ENCODE results near the gene UPB1.
A peak's percentile ranks its signal among the peaks of the same experiment; 100 is the strongest.
"Not testable (repeated sequence)": the region's sequence is repeated elsewhere in the genome, so short reads cannot be mapped to it uniquely, and the experiment has no call there.

UPB1 gene

DNA sequence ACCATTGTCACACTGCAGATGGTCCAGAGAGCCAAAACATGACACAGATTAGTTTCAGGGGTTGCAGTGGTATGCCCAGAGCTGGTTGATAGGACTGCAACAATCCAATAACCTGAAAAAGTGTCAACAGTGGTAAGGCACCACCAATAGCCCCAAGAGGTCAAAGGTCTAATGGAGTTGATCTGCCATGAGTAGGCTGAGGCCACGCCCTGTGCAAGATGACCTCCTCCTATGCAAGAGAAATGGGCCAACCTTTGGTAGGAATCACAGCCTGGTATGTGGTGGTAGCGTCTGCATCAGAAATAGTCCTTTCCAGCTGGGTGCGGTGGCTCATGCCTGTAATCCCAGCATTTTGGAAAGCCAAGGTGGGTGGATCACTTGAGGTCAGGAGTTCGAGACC lies 40.2 kb downstream of the UPB1 start:
- DNase-seq, result no peak

DNA sequence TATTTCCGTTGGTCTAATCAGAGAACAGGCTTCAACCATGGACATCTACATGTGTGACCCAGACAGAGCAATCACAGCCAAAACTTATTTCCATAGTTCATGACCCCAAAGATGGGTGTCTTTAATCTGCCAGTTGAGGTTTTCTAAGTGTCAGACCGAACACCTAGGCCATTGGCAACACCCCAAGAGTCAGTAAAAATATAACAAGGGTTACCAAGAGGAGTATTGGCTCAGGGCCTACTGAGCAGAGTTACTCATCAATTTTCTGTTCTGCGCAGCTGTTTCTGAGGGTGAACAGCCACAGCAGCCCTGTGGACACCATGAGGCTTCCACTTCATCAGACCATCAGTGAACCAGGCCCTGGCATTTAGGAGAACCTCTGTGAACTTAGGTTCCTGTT lies 41.0 kb downstream of the UPB1 start:
- no peak for DNase-seq

DNA sequence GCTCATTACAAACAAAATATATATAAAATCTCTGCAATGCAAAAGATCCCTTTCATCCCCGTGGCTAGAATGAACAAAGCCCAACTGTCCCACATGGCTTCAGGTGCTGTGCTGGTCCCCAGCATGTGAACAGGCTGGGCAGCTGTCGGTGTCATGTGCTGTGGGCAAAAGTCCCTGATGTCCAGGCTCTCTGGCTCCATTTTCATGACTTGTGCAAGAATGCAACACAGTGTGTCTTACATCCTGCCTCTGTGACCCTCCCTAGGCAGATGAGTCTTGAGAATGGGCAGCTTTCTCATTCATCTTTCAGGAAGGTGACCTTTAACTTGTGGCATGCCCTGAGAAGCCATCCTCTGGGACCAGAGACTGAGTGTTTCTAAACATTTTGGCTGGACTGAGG lies 45.3 kb downstream of the UPB1 start:
- no peak for DNase-seq

DNA sequence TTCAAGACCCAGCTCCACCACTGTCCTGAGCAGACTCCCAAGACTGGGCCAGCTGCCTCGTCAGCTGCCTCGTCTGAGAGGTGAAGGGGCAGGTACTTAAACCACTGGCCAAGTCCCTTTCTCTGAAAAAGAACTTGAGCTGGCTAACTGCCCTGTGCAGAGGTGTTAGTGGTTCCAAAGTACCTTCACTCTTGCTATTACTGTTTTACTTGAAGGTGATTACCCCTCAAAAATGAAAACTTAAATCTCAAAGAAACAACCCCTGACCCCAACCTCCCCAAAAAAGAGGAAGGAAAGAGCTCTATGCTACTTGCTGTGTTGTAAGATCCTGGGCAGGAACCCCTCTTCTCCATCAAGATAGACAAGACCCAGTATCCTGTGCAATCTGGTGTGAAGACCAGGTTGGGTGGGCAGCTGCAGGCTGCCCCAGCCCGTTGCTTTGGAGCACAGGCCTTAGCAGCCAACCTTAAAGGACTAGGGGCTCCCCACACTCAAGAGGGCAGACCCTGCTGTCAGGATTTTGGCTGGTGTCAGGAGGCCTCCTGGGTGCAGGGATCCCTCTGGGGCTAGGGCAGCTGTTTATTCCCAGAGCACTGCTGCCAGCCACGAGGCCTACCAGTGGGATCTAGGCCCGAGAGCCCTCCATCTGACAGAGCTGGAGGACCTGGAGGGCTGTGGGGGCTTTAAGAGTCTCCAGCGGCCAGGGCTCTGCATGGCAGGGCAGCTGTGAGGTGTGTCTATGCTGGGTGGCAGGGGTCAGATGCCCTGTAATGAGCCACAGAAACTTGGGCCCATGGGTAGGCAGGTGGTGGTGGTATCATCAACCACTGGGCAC lies 46.8 kb downstream of the UPB1 start:
- no peak for DNase-seq

DNA sequence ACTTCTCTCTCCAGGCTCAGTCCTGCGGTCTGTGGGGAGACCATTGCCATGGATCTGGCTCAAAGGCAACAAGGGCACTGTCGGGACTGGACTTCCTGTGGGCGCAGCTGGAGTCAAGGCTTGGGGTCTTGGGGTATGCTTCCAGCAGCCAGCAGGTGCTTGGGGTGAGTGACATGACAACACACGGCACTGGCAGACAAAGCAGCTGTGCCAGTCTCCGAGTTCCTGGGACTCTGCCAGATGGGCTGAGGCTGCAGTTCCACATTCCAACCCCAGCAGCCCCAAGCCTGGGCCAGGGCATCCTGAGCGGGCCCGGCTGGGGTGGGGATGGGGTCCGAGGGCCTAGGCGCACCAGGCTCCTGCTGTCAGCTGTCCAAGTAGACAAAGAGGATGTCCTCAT lies 47.5 kb downstream of the UPB1 start:
- DNase-seq, result no peak

DNA sequence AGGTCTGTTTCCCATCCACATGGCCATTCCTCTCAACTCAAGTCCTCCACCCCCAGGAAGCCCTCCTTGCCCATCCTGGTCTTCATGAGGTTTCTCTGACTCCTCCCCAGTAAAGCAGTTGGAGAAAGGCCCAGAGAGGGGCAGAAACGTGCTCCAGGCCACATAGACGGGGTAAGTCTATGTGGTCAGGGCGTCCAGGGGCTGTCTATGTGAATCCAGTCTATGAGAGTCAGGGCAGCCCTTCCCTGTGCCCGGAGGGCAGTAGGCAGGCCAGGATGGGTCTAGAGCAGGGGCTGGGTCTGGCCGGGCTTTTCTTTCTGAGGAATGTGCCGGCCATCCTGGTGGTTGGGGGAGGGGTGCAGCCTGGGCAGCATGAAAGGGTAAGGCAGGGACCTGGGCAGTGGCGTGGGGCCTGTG lies 48.1 kb downstream of the UPB1 start:
- no peak for DNase-seq

DNA sequence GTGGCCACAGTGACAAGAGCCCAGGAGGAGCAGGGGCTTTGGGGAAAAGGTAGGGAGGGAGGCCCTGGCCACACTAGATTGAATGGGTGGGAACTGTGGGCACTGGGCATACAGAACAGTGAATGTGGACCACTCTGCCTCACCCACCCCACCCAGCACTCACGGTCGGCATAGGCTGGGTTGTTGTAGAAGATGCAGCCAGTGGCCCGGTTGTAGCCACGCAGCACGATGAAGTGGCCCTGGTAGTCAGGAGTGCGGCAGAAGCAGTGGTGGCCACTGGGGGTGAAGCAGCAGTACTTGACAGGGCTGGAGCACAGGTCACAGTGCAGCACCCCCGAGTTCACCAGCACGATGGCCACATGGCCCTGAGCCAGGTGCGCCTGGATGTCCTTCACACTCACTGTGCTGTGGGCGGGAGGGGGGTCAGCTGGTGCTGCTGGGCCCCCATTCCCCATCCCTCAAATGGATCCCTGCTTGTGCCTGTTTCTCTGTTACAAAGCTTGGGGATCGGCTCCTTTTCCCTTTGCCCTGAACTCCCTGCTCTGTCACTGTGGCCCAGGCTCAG lies 48.6 kb downstream of the UPB1 start:
- no peak for DNase-seq

DNA sequence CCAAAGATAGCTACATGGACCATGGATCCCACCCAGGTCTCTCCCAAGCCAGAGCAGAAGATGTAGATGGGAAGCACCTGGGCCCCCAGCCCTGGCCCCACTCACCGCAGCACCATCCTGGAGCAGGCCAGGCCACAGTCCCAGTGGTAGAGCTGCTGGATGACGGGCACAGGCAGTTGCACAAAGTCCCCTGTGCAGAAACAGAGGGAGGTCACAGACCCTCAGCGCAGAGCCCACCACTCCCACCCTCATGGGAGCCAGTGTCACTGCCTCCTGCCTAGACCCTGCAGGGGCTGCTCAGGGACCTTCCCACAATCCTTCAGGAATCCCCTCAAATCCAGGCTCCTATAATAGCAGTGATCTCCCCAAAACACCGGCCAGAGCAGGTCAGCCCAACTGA lies 53.7 kb downstream of the UPB1 start:
- DNase-seq, result no peak

DNA sequence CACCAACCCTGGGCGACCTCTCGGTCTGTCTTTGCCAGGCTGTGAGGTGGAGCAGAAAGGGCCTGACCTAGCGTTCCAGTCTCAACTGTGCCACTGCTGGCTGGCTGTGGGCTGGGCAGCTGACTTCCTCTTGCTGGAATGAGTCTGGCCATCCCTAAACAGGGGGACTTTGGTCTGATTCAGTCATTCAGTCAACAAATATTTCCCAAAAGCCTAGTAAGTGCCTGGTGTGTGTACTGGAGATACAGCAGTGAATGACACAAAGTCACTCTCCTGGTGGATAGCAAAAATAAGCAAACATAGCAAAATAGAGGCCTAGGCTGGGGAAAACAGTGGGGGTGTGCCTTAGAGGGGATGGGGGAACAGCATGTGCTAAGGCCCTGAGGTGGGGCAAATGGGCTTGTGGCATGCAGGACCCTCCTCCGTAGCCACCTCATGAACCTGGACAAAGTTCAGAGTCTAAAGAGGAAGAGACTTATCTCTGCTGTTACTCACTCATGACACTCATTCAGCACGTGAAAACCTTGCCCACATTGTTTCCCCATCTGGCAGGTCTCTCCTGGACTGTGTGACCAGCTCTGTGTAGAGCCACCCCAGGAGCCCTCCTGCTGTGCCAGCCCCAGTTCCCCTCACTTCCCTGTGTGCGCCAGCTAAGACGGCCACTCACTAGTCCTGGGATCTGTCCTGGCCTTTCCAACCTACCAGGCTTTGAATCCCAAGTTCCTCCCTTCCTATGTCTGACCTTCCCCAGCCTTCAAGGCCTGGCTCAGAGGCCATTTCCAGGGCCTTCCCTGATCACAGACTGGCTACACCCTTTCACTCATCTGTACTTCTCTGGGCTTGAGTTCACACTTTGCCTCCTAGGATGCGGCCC lies 55.1 kb downstream of the UPB1 start:
- no peak for DNase-seq

DNA sequence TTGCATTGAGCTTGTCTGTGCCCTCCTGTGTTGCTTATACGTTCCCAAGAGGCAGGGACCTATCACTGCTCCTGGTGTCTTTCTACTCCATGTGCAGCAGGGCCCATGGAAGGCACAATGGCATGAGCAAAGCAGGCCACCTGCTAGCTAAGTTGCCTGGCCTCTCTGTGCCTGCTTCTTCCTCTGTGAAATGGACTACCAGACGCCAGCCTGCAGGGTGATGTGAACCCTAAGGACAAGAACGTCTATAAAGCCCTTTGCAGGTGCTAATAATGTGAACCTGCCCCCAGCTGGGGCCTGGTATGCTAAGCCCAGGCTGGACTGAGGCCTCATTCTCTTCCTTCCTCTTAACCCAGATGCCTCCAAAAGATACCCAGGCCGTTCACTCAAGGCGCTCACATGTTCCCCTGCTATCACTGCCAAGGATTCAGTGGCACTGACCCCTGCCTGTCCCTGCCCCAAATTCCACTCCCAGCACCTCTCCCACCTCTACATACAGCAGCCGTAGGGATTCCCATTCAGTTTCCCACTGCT lies 55.8 kb downstream of the UPB1 start:
- DNase-seq, result no peak

DNA sequence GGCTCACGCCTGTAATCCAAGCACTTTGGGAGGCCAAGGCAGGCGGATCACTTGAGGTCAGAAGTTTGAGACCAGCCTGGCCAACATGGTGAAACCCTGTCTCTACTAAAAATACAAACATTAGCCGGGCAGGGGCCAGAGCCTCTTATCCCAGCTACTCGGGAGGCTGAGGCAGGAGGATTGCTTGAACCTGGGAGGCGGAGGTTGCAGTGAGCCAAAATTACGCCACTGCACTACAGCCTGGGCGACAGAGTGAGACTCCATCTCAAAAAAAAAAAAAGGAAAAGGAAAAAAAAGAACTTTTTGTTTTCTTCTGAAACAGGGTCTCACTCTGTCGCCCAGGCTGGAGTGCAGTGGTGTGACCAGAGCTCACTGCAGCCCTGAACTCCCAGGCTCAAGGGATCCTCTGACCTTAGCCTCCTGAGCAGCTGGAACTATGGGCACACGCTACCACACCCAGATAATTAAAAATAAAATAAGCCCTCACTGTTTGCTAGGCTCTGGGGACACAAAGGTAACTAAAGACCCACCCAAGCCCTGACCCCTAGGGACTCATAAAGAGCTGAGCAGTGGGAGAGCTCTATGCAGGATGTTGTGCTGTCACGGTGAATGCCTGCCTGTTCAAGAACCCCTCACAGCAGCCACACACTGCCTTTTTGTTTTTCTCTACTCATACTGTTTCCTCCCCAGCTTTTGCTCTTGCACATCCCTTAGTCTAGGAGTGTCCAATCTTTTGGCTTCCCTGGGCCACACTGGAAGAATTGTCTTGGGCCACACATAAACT lies 57.6 kb downstream of the UPB1 start:
- not testable (repeated sequence) for DNase-seq

DNA sequence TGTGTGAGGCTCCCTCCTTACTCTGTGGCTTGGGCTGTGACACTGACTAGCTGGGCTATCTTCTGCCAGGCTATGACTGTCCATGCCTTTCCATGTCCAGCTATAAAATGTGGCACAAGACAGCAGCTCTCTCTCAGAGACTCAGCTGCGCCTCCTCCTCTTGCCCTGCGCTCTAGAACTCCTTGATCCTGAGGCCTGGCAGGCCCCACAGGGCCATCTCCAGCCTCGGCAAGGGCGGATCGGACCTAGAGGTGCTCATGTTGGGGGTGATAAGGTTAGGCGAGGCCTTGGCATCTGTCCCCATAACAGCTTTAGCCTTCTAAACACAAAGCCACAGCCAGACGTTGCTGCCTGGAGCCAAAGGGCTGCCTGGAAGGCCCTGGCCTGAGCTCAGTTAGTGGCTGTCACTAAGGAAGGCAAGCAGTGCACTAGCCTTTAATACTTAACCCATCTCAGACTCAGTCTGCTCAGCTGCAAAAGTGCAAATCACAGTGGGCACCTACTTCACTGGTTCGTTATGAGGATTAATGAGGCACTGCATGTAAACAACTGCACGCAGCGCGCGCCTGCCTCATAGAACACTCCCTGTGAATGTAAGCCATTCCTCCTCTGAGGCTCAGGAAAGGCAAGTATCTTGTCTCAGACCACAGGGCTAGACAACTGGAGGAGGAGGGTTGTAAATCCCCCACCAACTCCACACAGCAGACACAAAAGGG lies 58.6 kb downstream of the UPB1 start:
- DNase-seq, result no peak

DNA sequence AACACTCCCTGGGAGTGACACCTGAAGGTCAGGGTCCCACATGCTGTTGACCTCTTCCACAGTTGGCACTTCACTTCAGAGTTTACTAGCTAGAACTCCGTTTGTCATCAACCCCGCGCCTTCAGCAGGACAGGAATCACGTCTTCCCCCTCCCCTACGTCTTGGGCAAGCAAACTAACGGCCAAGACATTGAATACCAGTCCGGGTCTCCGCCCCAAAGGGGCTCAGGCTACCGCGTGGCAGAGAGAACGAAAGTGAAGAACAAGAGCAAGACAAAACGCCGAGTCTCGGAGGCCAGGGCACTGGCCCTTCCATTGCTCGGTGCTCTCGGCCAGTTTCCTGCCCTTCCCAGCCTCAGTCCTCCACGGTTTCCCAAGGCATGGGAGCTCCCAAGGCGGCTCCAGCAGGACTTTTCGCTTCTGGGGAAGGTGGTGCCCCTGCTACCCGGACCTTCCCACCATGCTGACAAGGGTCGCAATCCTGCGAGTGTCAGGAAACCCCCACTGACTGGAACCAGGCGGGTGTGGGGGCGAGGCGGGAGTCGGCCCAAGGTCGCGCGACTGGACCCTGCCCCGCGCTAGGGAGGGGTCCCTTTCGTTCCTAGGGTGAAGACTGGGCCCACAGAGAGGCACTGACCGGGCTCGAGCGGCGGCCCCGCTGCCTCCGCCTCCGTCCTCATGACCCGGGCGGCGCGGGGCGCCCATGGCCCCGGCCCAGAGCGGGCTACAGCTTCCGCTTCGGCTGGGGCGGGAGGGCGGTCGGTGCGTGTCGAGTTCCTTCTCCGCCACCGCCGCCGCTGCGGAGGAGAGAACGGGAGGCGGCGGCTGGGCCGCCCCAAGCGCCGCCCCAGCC lies 59.4 kb downstream of the UPB1 start, which contains the start of gene GUCD1:
Gene GUCD1 (minus strand): TSS at position 826 of the 852 bp plus-strand sequence. CDS start 147 bp downstream, at position 679.
- DNase-seq, result peak; percentile 23

DNA sequence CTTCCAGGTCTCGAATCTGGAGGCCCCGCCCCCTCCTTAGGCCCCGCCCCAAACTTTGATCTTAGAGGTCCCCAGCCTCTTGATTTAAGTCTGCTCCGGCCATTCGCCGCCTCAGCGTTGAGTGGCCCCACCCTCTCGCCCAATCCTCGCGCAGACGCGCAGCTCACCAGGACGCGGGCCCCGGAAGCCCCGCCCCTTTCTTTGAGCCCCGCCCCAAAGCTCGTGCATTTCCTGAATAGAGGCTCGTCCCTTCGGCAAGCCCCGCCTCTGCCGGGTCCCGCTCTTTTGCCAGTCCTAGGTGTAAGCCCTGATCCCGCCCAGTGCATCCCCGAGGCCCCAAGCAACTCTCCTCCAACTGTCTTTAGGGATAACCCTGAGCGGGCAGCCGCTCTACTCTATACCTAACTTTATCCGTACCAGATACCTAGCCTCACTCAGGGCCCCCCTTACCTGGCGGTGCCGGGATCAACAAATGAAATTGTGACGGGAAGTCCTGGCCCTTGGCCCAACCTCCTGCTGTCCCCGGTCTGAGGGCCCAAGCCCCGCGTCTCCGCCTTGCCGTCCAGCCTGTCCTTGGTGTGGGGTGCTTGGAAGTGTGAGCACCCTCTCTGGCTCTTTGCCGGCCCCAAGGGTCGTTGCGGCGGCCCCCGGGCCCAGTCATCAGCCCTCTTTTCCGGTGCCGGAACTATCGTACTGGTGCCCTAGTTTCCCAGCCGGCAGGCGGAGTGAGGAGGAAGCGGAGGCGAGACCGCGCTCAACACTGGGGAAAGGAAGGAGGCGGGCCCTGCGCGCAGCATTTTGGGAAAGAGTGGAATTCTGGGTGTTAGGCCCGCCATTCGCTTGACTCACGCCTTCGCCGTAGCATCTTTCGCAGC lies 60.3 kb downstream of the UPB1 start, which contains the start of gene SNRPD3:
Gene SNRPD3 (plus strand): TSS at position 835 of the 875 bp plus-strand sequence. CDS start 1,676 bp downstream, outside the sequence.
- peak; percentile 100 for DNase-seq

DNA sequence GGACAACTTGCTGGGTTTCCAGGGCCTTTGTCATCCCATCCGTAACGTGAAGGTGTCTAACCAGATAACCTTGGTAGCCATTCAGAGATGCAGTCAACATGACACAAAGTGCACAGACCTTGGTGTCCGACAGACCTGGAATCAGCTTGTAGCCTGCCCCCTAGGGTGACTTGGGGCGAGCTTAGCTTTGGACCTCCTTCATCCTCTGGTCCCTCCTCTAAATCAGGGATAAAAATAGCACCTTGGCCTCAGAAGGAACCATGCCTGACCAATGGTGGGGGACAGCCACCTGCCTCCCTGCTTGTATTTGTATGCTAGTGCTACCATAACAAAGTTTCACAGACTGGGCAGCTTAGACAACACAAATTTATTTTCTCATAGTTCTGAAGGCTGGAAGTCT lies 64.3 kb downstream of the UPB1 start:
- DNase-seq, result no peak

DNA sequence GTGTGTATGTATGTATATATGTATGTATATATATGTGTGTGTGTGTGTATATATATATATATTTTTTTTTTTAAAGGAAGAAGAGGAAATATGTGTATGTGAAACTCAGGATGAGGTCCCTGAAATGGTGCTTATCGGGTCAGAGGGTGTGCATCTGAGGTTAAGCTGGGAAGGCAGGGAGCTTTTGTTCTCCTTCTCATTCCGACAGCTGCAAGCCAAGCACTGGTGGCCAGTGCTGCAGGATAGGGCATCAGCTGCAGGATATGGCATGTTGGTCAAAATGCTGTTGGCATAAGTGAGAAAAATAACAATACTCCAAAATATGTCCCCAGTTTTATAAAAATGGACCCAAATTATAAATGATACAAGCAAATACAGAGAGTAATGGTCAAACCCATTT lies 68.1 kb downstream of the UPB1 start:
- no peak for DNase-seq

DNA sequence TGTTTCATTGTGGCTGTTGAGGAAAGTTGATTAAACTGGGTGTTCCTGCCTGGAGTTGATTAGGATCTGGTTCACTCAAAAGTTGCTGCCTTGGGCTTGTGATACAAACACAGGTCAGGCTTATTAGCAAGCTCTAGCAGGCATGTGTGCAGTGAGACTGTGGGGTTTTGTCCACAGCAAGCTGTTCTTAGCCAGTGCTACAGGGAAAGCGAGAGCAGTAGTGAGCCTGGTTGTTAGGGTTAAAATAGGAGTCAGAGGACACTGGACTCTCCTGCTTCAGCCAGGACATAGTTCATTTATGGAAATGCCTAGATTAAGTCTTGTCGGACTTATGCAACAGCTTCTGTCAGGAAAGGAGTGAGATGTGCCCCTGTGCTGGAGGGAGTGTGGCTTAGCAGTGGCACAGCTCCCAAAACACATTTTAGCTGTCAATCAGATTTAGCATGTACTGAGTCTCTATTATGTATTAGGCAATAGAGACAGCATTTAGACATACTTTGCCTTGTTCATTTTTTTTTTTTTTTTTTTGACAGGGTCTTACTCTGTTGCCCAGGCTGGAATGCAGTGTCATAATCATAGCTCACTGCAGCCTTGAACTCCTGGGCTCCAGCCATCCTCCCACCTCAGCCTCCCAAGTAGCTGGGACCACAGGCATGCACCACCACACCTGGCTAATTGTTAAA lies 69.4 kb downstream of the UPB1 start:
- DNase-seq, result no peak

DNA sequence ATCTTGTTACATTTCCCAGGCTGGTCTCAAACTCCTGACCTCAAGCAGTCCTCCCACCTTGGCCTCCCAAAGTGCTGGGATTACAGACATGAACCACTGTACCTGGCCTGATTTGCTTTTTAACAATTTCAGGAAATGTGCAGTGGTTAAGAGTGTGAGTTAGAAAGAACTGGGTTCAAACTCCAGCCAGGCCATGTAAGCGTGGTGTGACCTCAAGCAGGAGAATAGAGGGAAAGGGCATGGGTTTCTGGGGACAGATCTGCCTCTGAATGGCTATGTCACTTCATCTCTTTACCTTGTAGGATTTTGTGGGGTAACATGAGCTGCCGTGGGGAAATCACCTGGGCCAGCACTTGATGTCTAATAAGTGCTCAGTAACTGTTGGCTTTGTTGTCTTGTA lies 69.9 kb downstream of the UPB1 start:
- no peak for DNase-seq

DNA sequence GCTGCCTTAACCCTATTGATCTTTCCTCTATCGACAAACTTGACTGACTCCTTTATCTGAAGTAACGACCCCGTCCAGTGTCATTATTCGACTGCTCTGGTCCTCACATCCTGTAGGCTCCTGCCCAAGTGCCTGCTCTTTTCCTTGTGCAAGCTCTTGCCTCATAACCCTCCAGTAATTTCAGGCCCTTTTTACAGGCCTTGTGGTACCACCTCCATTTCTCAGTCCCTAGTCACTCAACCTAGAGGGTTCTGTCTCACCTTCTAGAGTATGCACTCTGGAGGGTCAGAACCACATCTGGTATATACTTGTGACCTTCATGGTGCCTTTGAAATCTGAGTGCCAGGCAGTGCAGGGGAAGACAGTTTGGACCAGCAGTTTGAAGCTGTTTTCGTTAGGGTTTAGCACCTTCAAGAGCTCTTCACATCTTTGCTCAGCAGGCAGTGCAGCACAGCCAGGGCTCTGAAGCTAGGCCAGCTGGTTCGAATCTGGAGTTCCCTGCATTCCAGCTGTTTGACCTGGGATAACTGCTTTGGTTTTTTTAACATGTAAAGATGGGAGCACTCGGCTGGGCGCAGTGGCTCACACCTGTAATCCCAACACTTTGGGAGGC lies 71.9 kb downstream of the UPB1 start:
- no peak for DNase-seq
